WI38 (cell line): ENCODE data around the gene MS4A18.

Experiments used
- H3K4me3 ChIP-seq: 2 replicates; pipeline ENCODE4 v1.5.1; 2011; ENCODE audit warnings: low read depth, mild to moderate bottlenecking, control low read depth, low read length
- CTCF ChIP-seq: IDR thresholded peaks from 2 replicates; pipeline ENCODE4 v1.5.1; 2012; ENCODE audit warnings: low read depth, mild to moderate bottlenecking, control low read depth, low read length

Gene MS4A18

GRCh38 chr11:60717956-60718355 lies 6.6 kb upstream of the MS4A18 start:
- TF ChIP-seq CTCF = no peak

GRCh38 chr11:60718524-60719316 lies 5.8 kb upstream of the MS4A18 start:
- H3K4me3 ChIP-seq = no peak overlapping the region
- TF ChIP-seq CTCF = no peak

More at GRCh38 chr11:60717956-60718355, 6.6 kb upstream of the MS4A18 start:
- no peak overlapping the region for H3K4me3 ChIP-seq

GRCh38 chr11:60719391-60719790 lies 5.1 kb upstream of the MS4A18 start:
- no peak for TF ChIP-seq CTCF
- H3K4me3 ChIP-seq = no peak overlapping the region

GRCh38 chr11:60720460-60720859 lies 4.1 kb upstream of the MS4A18 start:
- TF ChIP-seq CTCF = no peak

GRCh38 chr11:60725592-60725991 lies 1.1 kb downstream of the MS4A18 start:
- no peak for TF ChIP-seq CTCF
- H3K4me3 ChIP-seq = no peak overlapping the region

More at GRCh38 chr11:60720460-60720859, 4.1 kb upstream of the MS4A18 start:
- no peak overlapping the region for H3K4me3 ChIP-seq

GRCh38 chr11:60731586-60731985 lies 7.1 kb downstream of the MS4A18 start:
- TF ChIP-seq CTCF = no peak
- no peak overlapping the region for H3K4me3 ChIP-seq

GRCh38 chr11:60734279-60734678 lies 9.8 kb downstream of the MS4A18 start:
- no peak for TF ChIP-seq CTCF
- H3K4me3 ChIP-seq = no peak overlapping the region
